GM12873 (cell line): ENCODE data around the gene COPS9.

Source experiments
- TF ChIP-seq, protein P1 (sequence below): IDR thresholded peaks from 2 replicates; pipeline ENCODE4 v1.5.1; 2012; ENCODE audit warnings: low read depth, mild to moderate bottlenecking, moderate library complexity, low read length, control low read depth; ENCODE audit not compliant: insufficient read depth; ENCODE audit errors: missing control alignments

The COPS9 gene

DNA sequence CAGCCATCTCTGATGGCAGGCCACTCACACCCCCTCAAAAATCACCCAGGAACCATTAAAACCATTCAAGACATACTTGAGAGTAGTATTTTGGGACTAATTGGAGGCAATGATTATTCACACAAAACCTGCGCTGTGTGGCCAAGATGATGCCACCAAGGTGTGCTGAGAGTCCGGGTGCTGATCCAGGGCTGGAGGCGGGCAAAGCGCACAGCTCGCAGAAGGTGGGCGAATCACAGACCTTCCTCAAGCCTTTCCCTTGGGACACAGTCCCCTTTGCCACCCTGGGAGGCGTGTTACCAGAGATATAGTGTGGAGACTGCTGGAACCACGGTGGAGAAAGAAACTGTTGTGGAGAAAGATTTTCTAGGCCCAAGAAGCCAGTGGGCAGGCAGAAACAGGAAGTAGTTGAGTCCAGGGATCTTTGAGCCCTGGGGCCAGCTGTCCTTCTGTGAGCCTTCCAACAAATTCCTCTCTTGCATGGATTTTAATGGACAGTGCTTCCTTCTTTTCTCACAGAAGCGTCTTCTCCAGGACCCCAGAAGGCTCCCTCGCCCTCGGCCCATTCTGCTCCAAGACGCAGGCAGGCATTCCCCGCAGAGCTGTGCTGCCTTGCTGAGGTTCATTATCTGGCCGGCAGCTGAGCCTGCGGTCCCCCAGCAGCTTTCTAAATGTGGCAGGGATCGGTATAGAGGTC is 8.0 kb downstream of the COPS9 start:
- TF ChIP-seq, protein P1, sequence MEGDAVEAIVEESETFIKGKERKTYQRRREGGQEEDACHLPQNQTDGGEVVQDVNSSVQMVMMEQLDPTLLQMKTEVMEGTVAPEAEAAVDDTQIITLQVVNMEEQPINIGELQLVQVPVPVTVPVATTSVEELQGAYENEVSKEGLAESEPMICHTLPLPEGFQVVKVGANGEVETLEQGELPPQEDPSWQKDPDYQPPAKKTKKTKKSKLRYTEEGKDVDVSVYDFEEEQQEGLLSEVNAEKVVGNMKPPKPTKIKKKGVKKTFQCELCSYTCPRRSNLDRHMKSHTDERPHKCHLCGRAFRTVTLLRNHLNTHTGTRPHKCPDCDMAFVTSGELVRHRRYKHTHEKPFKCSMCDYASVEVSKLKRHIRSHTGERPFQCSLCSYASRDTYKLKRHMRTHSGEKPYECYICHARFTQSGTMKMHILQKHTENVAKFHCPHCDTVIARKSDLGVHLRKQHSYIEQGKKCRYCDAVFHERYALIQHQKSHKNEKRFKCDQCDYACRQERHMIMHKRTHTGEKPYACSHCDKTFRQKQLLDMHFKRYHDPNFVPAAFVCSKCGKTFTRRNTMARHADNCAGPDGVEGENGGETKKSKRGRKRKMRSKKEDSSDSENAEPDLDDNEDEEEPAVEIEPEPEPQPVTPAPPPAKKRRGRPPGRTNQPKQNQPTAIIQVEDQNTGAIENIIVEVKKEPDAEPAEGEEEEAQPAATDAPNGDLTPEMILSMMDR = no peak

DNA sequence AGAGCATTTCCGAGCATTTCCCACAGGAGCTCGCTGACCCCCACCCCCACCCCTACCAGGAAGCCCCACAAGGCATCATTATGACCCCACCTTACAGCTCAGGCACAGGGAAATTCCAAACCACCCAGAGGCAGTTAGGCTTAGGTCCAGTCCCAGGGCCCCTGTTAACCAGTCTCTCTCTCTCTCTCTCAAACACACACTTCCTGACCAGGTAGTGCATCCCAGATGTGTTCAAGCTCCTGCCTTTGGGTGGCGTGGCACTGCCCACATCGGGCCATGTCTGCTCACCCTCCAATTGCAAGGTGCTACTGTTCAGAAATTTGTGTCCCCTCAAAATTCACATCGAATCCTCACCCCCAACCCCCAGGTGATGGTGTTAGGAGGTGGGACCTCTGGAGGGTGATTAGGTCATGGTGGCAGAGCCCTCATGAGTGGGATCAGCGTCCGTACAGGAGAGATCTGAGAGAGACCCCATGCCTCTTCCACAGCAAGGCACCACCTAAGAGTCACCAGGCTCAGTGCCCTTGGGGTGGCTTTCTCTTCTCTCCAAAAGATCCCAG is 8.8 kb downstream of the COPS9 start:
- TF ChIP-seq, protein P1 = no peak

GRCh38 chr2:240126731-240127130 is 9.4 kb downstream of the COPS9 start:
- TF ChIP-seq, protein P1 = no peak

DNA sequence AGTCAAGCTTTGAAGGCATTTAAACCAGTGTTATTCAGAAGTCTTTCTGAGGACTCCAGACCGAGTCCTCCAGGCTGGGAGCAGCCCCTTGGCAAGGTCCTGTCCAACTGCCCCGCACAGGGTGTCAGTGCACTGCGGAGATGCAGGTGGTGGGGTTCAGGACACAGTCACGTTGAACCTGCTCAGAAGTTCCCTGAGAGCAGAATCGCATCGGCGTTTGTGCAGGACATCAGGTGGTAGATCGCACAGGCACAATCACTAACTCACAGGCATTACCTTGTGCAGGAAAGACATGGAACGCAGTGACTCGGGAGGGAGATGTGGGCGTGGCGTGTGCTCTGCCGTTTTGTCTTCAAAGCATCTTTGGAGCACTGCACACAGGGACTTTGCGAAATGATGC is 10.4 kb downstream of the COPS9 start:
- TF ChIP-seq, protein P1 = no peak

DNA sequence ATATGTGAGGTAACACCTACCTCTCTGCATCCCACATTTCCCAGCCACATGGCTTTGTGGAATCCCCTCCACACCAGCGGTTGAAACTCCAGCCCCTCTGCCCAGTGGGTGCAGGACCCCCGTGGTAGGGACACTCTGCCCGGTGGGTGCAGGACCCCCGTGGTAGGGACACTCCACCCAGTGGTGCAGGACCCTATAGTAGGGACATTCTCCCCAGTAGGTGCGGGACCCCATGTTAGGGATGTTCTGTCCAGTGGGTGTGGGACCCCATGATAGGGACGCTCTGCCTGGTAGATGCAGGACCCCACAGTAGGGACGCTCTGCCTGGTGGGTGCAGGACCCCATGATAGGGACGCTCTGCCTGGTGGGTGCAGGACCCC is 11.5 kb downstream of the COPS9 start:
- TF ChIP-seq, protein P1 = no peak

DNA sequence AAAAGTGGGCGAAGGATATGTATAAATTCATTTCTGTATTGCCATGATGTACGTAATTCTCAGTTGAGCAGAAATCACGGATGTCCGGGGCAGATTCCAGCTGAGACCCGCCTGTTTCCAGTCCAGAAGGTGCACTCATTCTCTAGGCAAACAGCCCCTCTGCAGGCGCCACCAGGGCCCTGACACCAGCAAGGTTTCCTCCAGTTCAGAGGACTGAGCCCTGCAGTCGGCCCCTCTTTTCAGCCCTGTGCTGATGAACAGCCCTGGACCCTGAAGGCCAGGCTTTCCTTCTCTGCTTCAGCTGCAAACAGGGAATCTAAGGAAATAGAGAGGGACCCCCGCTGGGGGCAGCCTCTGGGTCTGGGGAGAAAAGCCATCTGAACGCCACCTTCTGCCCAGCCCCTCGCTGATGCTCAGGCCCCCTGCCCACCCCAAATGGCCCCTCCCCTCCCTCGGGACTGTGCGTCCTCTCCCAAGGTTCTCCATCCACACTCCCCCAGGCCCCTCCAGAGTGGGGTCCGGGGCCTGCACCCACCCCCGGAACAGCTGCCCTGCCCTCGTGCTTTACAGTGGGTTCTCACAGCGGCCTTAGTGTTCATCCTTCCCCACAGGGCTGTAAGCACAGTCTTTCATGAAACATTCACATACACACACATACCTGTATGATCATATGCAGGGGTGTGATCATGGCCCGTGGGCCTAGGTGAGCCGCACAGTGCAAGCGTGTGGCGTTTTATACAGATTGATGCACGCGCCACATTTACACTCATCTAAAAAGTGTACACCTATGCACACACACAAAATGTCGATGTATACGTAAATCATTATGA is 12.1 kb downstream of the COPS9 start:
- TF ChIP-seq, protein P1 = no peak

GRCh38 chr2:240121675-240122074 is 14.4 kb downstream of the COPS9 start:
- TF ChIP-seq, protein P1 = no peak
